WTC11 (cell line): ENCODE data around the gene TTC21A.

Experiments
- ATF3 ChIP-seq: sonication (generic); formaldehyde crosslinking; conservative IDR thresholded peaks from 2 replicates; pipeline ENCODE4 v1.8.1; 2022; ENCODE audit warnings: mild to moderate bottlenecking, missing genetic modification reagents
- CREB1 ChIP-seq: sonication (generic); formaldehyde crosslinking; IDR thresholded peaks from 2 replicates; pipeline ENCODE4 v1.8.0; 2023; ENCODE audit warnings: mild to moderate bottlenecking, missing genetic modification reagents
- CTCF ChIP-seq: fragments of 200-600 bp; IDR thresholded peaks from 2 replicates; pipeline ENCODE4 v1.8.0; 2022; ENCODE audit warnings: antibody characterized with exemption
- ETV6 ChIP-seq: sonication (generic); formaldehyde crosslinking; IDR thresholded peaks from 2 replicates; pipeline ENCODE4 v1.8.1; 2022; ENCODE audit warnings: mild to moderate bottlenecking, missing genetic modification reagents
- JUN ChIP-seq: sonication (generic); formaldehyde crosslinking; IDR thresholded peaks from 2 replicates; pipeline ENCODE4 v1.8.0; 2023; ENCODE audit warnings: mild to moderate bottlenecking, missing genetic modification reagents
- SMAD3 ChIP-seq: sonication (generic); formaldehyde crosslinking; IDR thresholded peaks from 2 replicates; pipeline ENCODE4 v1.8.0; 2022; ENCODE audit warnings: missing genetic modification reagents, mild to moderate bottlenecking, borderline replicate concordance
- USF2 ChIP-seq: sonication (generic); formaldehyde crosslinking; IDR thresholded peaks from 2 replicates; pipeline ENCODE4 v1.8.1; 2023; ENCODE audit warnings: mild to moderate bottlenecking, missing genetic modification reagents, moderate library complexity

- TF ChIP-seq CREB1 (CRISPR knock-in tag) (no peak), ATF3 (CRISPR knock-in tag) (no peak), CTCF (no peak), ETV6 (CRISPR knock-in tag) (no peak), SMAD3 (CRISPR knock-in tag) (no peak), USF2 (CRISPR knock-in tag) (no peak), JUN (CRISPR knock-in tag) (no peak)
These were observed 71.1 kb downstream of the TTC21A start for GRCh38 chr3:39178553-39178952.
